ENCODE measurements around the gene RNF223.

RNF223 gene

DNA sequence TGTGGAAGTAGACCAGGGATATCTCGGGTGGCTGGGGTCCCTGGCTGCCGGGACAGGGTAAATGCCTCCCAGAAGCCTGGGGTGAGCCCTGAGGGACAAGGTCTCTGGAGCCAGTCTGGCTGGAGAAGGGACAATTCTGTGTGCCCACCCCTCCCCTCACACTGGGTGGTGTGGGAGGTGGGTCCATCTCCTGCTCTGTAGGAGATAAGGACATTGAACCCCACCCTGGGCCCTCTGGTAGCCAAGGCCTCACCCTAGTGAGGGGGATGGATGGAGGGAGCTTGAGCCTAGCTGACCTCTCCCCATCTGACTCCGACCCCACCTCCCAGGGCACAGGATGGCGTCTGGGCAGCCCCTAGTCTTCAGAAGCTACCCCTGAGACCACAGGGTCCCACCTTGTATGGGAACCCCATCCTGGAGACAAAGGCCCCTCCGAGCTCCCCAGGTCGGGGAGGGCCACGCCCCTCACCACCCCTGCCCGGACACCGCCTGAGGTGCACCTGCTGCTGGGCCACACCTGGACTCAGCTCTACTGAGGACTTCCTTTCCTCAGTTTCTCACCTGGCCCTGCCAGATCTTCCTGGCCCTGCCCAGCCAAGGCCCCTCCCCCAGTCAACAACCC, 49.8 kb downstream of the RNF223 start:
- DNase-seq = no peak

DNA sequence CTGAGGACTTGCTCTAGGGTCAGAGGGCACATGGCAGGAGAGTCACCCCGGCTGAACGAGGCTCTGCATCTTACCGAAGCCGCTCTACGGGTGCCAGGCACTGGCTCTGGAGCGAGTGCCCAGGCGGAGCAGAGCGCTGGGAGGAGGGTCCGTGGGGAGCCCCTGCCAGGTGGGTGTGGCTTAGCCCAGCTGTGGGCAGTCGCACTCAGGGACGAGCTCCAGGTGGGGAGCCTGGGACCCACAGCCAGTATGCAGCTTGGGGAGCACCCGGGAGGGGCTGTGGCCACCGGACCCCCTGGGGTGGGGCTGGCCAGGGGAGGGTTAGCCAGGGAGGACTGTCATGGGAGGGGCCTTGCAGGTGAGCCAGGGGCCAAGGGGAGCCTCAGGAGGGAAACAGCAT, 50.4 kb downstream of the RNF223 start:
- DNase-seq = no peak

DNA sequence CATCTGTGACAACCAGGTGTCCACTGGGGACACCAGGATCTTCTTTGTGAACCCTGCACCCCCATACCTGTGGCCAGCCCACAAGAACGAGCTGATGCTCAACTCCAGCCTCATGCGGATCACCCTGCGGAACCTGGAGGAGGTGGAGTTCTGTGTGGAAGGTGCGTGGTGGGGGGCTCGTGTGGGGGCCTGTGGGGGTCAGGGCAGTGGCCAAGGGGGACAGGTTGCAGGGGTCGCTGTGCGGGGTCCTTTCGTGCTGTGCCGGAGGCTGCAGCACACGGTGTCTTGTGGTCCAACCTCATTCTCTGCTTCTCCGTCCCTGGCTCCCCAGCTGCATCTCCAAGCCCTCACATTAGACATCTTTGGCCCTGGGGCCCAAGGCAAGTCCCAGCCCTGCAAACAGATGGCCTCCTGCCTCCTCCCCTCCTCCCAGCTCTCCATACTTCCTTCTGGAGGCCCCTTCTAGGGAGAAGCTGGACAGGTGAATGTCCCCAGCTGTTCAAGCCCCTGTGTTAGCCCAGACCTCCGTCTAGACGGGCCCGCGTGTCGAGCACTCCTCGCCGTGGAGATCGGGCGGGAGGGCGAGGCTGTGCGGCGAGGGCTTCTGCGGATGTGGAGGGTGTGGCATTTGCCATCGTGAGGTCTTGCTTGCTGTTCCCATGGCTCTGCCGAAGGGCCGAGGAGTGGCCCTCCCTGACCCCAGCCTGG, 51.6 kb downstream of the RNF223 start:
- DNase-seq = no peak

DNA sequence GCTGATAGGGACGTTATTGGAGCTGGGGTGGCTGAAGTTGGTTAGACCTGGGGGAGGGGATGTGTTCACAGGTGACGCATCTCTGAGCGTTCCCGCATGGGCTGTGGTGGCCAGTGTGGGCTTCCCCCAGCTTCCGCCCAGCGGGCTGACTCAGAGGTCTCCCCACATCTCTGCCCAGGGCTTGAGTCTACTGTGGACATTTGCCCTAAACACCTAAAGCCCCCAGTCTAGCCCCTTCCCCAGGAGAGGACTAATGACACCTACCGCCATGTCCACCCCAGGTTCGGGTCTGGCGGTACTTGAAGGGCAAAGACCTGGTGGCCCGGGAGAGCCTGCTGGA, 52.2 kb downstream of the RNF223 start:
- DNase-seq = no peak

DNA sequence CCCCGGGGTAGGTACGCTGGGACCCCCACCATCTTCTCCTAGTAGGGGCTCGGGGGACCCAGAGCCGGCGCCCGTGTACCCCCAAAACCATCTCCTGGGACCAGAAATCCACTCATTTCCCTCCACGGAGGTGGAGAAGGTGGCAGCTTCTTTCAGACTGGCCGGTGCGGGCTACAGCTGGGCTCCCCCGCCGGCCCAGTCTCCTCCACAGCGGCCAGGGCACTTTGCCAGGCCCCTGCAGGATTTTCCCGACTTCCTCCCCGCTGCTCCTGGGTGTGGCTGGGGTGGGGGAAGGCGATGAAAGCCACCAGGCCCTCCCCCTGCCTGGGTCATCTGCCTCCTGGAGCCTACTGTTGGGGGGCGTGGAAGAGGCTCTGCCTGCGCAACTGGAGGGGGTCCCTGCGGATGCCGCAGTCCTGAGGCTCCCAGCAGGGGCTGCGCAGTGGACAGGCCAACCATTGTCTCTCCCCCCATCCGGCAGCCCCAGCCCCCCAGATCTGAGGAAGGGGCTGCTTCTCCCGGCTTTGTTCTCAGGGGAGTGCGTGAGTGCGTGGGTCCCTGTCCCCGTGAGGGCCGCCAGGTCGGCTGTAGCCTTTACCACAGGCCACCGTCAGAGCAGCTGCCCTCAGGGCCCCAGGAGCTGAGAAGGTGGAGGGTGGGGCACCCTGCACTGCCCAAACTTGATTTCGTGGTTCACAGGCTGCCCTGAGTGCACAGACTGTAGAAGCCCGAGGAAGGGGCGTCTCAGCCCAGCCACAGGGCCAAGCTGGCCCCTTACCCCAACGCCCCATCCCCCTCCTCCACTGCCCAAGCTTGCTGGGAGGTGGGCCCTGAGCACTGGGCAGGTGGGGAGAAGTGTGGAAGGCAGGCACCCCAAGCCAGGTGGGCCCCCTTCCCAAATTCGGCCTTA, 52.8 kb downstream of the RNF223 start:
- no peak for DNase-seq

Data from activated effector memory CD4-positive, alpha-beta T cell treated with Interleukin-2 at 50 U/mL for 16 hours (primary cell).